HG03097 (cell line): ENCODE measurements around the gene DNAH2.

ENCODE experiments used
- ATAC-seq: cut with Tn5 transposase; IDR thresholded peaks from one replicate; pipeline ENCODE4 v1.9.1; 2021; ENCODE audit not compliant: unreplicated experiment, low FRiP score

Gene DNAH2

GRCh38 chr17:7719661-7720060 is 2.1 kb downstream of the DNAH2 start:
- no peak for ATAC-seq

- no peak for ATAC-seq
Measured at GRCh38 chr17:7720125-7720524, 2.6 kb downstream of the DNAH2 start.

GRCh38 chr17:7721612-7722011 is 4.1 kb downstream of the DNAH2 start:
- no peak for ATAC-seq

GRCh38 chr17:7727886-7728285 is 10.3 kb downstream of the DNAH2 start:
- no peak for ATAC-seq

- no peak for ATAC-seq
Measured at GRCh38 chr17:7729816-7730215, 12.3 kb downstream of the DNAH2 start.

GRCh38 chr17:7732981-7733539 is 15.5 kb downstream of the DNAH2 start:
- no peak for ATAC-seq

GRCh38 chr17:7737601-7738000 is 20.1 kb downstream of the DNAH2 start:
- ATAC-seq: no peak

- no peak for ATAC-seq
Measured at GRCh38 chr17:7739746-7740145, 22.2 kb downstream of the DNAH2 start.

- no peak for ATAC-seq
Measured at GRCh38 chr17:7740481-7741001, 23.0 kb downstream of the DNAH2 start.

GRCh38 chr17:7742729-7743128 is 25.2 kb downstream of the DNAH2 start:
- ATAC-seq: no peak

GRCh38 chr17:7744416-7744815 is 26.9 kb downstream of the DNAH2 start:
- no peak for ATAC-seq

- ATAC-seq: no peak
Measured at GRCh38 chr17:7745748-7746470, 28.4 kb downstream of the DNAH2 start.

GRCh38 chr17:7747635-7748071 is 30.1 kb downstream of the DNAH2 start:
- ATAC-seq: no peak

GRCh38 chr17:7748076-7748775 is 30.7 kb downstream of the DNAH2 start:
- no peak for ATAC-seq

- no peak for ATAC-seq
Measured at GRCh38 chr17:7750321-7750821, 32.8 kb downstream of the DNAH2 start.

GRCh38 chr17:7754656-7755055 is 37.1 kb downstream of the DNAH2 start:
- ATAC-seq: no peak

GRCh38 chr17:7755095-7755890 is 37.7 kb downstream of the DNAH2 start:
- no peak for ATAC-seq

- no peak for ATAC-seq
Measured at GRCh38 chr17:7756968-7757367, 39.4 kb downstream of the DNAH2 start.

- ATAC-seq: no peak
Measured at GRCh38 chr17:7763919-7764318, 46.4 kb downstream of the DNAH2 start.

- no peak for ATAC-seq
Measured at GRCh38 chr17:7767004-7767403, 49.5 kb downstream of the DNAH2 start.
